ENCODE data around the gene RNF220. TPM values are rescaled to one million over a fixed set of nuclear protein-coding genes. Genes with fewer than 3 reads are reported as not detected.

Gene RNF220
- total RNA-seq, 1 experiment from 2014 or later: 66.6 TPM

- no peaks in the 10 kb centered on the region for H3K36me3 ChIP-seq (ENCODE audit: low read depth, low read length)
- ATAC-seq (peak; percentile 73), DNase-seq (peak; percentile 44)
- TF ChIP-seq EZH2 (IDR thresholded peaks at IDR 0.05; ENCODE audit: low read length, unreplicated experiment) (no peak), CTCF (conservative IDR thresholded peaks at IDR 0.05; ENCODE audit: low read depth, low read length) (no peak), EZH2phosphoT487 (IDR thresholded peaks at IDR 0.05; ENCODE audit: borderline replicate concordance, low read length) (no peak)
- no peaks in the 10 kb centered on the region for H4K20me1 ChIP-seq (ENCODE audit: low read length)
- peak overlapping the region; percentile 82 for H3K4me3 ChIP-seq (ENCODE audit: low read length)
- peaks cover 12% of the 10 kb centered on the region for H3K27me3 ChIP-seq (ENCODE audit: low read length)
- H3K4me1 ChIP-seq (ENCODE audit: insufficient read depth, low read length): peaks cover 8% of the 10 kb centered on the region; the same call in 1 of the 2 replicates
- no peaks in the 10 kb centered on the region for H3F3A ChIP-seq (ENCODE audit: low read length, unreplicated experiment)
- H3K9me3 ChIP-seq (ENCODE audit: low read length): no peaks in the 10 kb centered on the region
- intact Hi-C loops (cut with micrococcal nuclease): loop anchor here (1.0 kb wide), 1 partner anchor 188 kb away; no protein-coding TSS in a partner anchor
- H2AFZ ChIP-seq (ENCODE audit: low read length): peak overlapping the region; percentile 95
- CTCF ChIA-PET: no interaction called here
- H3K9me2 ChIP-seq (replicated peaks; ENCODE audit: low read length): no peaks in the 10 kb centered on the region
- peak overlapping the region; percentile 99 for H3K4me2 ChIP-seq (ENCODE audit: low read length)
- POLR2A ChIA-PET (ENCODE audit: unreplicated experiment): no interaction called here
- peak overlapping the region; percentile 34; the same call in 1 of the 2 replicates for H3K9ac ChIP-seq (ENCODE audit: low read length)
- no TSS peak for BruUV-seq (replicated peaks)
- no peaks in the 10 kb centered on the region for H3K79me2 ChIP-seq (ENCODE audit: low read length)
- no peak overlapping the region for H3K27ac ChIP-seq (ENCODE audit: low read length)
These were observed 1.0 kb downstream of the RNF220 start for GRCh38 chr1:44405798-44406736.

GRCh38 chr1:44406737-44407429 lies 1.8 kb downstream of the RNF220 start:
- H3F3A ChIP-seq (ENCODE audit: low read length, unreplicated experiment): no peaks in the 10 kb centered on the region
- ATAC-seq (no peak), DNase-seq (no peak)
- peaks cover 8% of the 10 kb centered on the region; the same call in 1 of the 2 replicates for H3K4me1 ChIP-seq (ENCODE audit: insufficient read depth, low read length)
- CTCF ChIA-PET: no interaction called here
- H3K36me3 ChIP-seq (ENCODE audit: low read depth, low read length): no peaks in the 10 kb centered on the region
- POLR2A ChIA-PET (ENCODE audit: unreplicated experiment): no interaction called here
- no peak overlapping the region for H3K27ac ChIP-seq (ENCODE audit: low read length)
- TF ChIP-seq CTCF (conservative IDR thresholded peaks at IDR 0.05; ENCODE audit: low read depth, low read length): no peak
- intact Hi-C loops (cut with micrococcal nuclease): no loop called here
- no peak overlapping the region for H3K9ac ChIP-seq (ENCODE audit: low read length)
- H3K27me3 ChIP-seq (ENCODE audit: low read length): peaks cover 12% of the 10 kb centered on the region
- H3K9me2 ChIP-seq (replicated peaks; ENCODE audit: low read length): no peaks in the 10 kb centered on the region
- H3K79me2 ChIP-seq (ENCODE audit: low read length): no peaks in the 10 kb centered on the region
- H3K9me3 ChIP-seq (ENCODE audit: low read length): no peaks in the 10 kb centered on the region
- H3K4me2 ChIP-seq (ENCODE audit: low read length): peak overlapping the region; percentile 99
- no peaks in the 10 kb centered on the region for H4K20me1 ChIP-seq (ENCODE audit: low read length)
- H2AFZ ChIP-seq (ENCODE audit: low read length): peak overlapping the region; percentile 95
- no TSS peak for BruUV-seq (replicated peaks)
- H3K4me3 ChIP-seq (ENCODE audit: low read length): peak overlapping the region; percentile 82
